KOPT-K1 (cell line): ENCODE data around the gene ZSCAN21.

Experiments used
- H3K27ac ChIP-seq: fragments of 200-600 bp; sonication (generic); 2 replicates; pipeline ENCODE4 v1.5.1; 2016; ENCODE audit warnings: antibody characterized with exemption, mild to moderate bottlenecking, low read depth, low read length; ENCODE audit not compliant: poor library complexity, severe bottlenecking
- H3K36me3 ChIP-seq: fragments of 200-600 bp; sonication (generic); 2 replicates; pipeline ENCODE4 v1.5.1; 2017; ENCODE audit warnings: antibody characterized with exemption, mild to moderate bottlenecking, low read length, moderate library complexity; ENCODE audit not compliant: insufficient read depth
- H3K9me3 ChIP-seq: fragments of 200-600 bp; sonication (generic); 2 replicates; pipeline ENCODE4 v1.5.1; 2017; ENCODE audit warnings: antibody characterized with exemption, low read length, mild to moderate bottlenecking; ENCODE audit not compliant: insufficient read depth, poor library complexity, severe bottlenecking

Gene ZSCAN21

GRCh38 chr7:100095289-100095688 is 45.7 kb downstream of the ZSCAN21 start:
- Histone ChIP-seq H3K27ac (no peak overlapping the region), H3K9me3 (no peaks in the 10 kb centered on the region), H3K36me3 (peaks cover 99% of the 10 kb centered on the region)

- Histone ChIP-seq H3K36me3 (peaks cover 95% of the 10 kb centered on the region), H3K27ac (no peak overlapping the region)
These were observed 46.1 kb downstream of the ZSCAN21 start for GRCh38 chr7:100095704-100096103.

GRCh38 chr7:100098913-100099312 is 49.3 kb downstream of the ZSCAN21 start:
- Histone ChIP-seq H3K9me3 (no peaks in the 10 kb centered on the region), H3K36me3 (peaks cover 72% of the 10 kb centered on the region), H3K27ac (no peak overlapping the region)

More at GRCh38 chr7:100095704-100096103, 46.1 kb downstream of the ZSCAN21 start:
- H3K9me3 ChIP-seq: no peaks in the 10 kb centered on the region

- Histone ChIP-seq H3K27ac (peak overlapping the region; percentile 100), H3K9me3 (no peaks in the 10 kb centered on the region), H3K36me3 (peaks cover 71% of the 10 kb centered on the region)
These were observed 49.9 kb downstream of the ZSCAN21 start for GRCh38 chr7:100099452-100099851.

GRCh38 chr7:100100420-100101015 is 50.9 kb downstream of the ZSCAN21 start:
- Histone ChIP-seq H3K27ac (peak overlapping the region; percentile 100), H3K36me3 (peaks cover 69% of the 10 kb centered on the region), H3K9me3 (no peaks in the 10 kb centered on the region)

GRCh38 chr7:100101016-100101862 is 51.7 kb downstream of the ZSCAN21 start, which contains the start of the genes AP4M1 and MCM7:
Gene AP4M1 (plus strand): TSS chr7:100101643. CDS start chr7:100101715, 72 bp downstream.
Gene MCM7 (minus strand): TSS chr7:100101397. CDS start chr7:100101294, 103 bp downstream.
- Histone ChIP-seq H3K9me3 (no peaks in the 10 kb centered on the region), H3K36me3 (peaks cover 69% of the 10 kb centered on the region), H3K27ac (peak within 1 kb of the TSS; percentile 100)

- Histone ChIP-seq H3K36me3 (peaks cover 69% of the 10 kb centered on the region), H3K27ac (peak overlapping the region; percentile 100), H3K9me3 (no peaks in the 10 kb centered on the region)
These were observed 53.6 kb downstream of the ZSCAN21 start for GRCh38 chr7:100102950-100103840.

GRCh38 chr7:100105534-100105933 is 56.0 kb downstream of the ZSCAN21 start:
- Histone ChIP-seq H3K36me3 (peaks cover 72% of the 10 kb centered on the region), H3K27ac (no peak overlapping the region), H3K9me3 (no peaks in the 10 kb centered on the region)

GRCh38 chr7:100106633-100107032 is 57.1 kb downstream of the ZSCAN21 start:
- Histone ChIP-seq H3K9me3 (no peaks in the 10 kb centered on the region), H3K27ac (no peak overlapping the region), H3K36me3 (peaks cover 83% of the 10 kb centered on the region)

GRCh38 chr7:100107125-100107737 is 57.7 kb downstream of the ZSCAN21 start:
- H3K27ac ChIP-seq: no peak overlapping the region
- peaks cover 89% of the 10 kb centered on the region for H3K36me3 ChIP-seq
- no peaks in the 10 kb centered on the region for H3K9me3 ChIP-seq

- Histone ChIP-seq H3K36me3 (peaks cover 96% of the 10 kb centered on the region), H3K9me3 (no peaks in the 10 kb centered on the region), H3K27ac (no peak overlapping the region)
These were observed 58.3 kb downstream of the ZSCAN21 start for GRCh38 chr7:100107890-100108289.

GRCh38 chr7:100109521-100110163 is 60.1 kb downstream of the ZSCAN21 start:
- Histone ChIP-seq H3K36me3 (peaks cover 99% of the 10 kb centered on the region), H3K27ac (no peak overlapping the region), H3K9me3 (no peaks in the 10 kb centered on the region)

- Histone ChIP-seq H3K9me3 (no peaks in the 10 kb centered on the region), H3K27ac (no peak overlapping the region), H3K36me3 (peaks cover 97% of the 10 kb centered on the region)
These were observed 61.6 kb downstream of the ZSCAN21 start for GRCh38 chr7:100111156-100111555.

GRCh38 chr7:100111914-100112313 is 62.3 kb downstream of the ZSCAN21 start:
- H3K9me3 ChIP-seq: no peaks in the 10 kb centered on the region
- peaks cover 90% of the 10 kb centered on the region for H3K36me3 ChIP-seq
- H3K27ac ChIP-seq: no peak overlapping the region
